Right atrium auricular region (tissue), 2 donors: Measurements from ENCODE around the gene H2BK1. TPM values are rescaled to one million over a fixed set of nuclear protein-coding genes. Genes with fewer than 3 reads are reported as not detected.

Experiments
- DNase-seq: peaks from one replicate; pipeline ENCODE4 v3.0.0-alpha.2; 2019; ENCODE audit warnings: low spot score
- H3K27ac ChIP-seq, 2 donors: fragments of 200-600 bp; sonication (generic); 1 replicate in 1 of 2; 2 replicates in 1 of 2; pipeline ENCODE4 v1.5.1; 2016 to 2019
- H3K27me3 ChIP-seq, 2 donors: fragments of 200-600 bp; sonication (generic); one replicate each; pipeline versions ENCODE4 v1.5.1 to v1.6.0; 2017 to 2019
- H3K36me3 ChIP-seq: fragments of 200-600 bp; sonication (generic); one replicate; pipeline ENCODE4 v1.5.1; 2016
- H3K4me1 ChIP-seq, 2 donors: fragments of 200-600 bp; sonication (generic); one replicate each; pipeline versions ENCODE4 v1.5.1 to v1.6.0; 2017 to 2019
- H3K4me3 ChIP-seq, 2 donors: fragments of 200-600 bp; sonication (generic); 1 replicate in 1 of 2; 2 replicates in 1 of 2; pipeline ENCODE4 v1.5.1; 2017 to 2019; ENCODE audit warnings: mild to moderate bottlenecking in 1 of 2, moderate library complexity in 1 of 2
- H3K9me3 ChIP-seq, 2 donors: fragments of 200-600 bp; sonication (generic); one replicate each; pipeline ENCODE4 v1.5.1; 2019
- total RNA-seq, 2 donors: library from RNA; depleted of rRNA; stranded (reverse); fragments of >200 nt; gene quantifications; one replicate each; pipeline ENCODE4 v1.1.0, GENCODE V29; 2016
- TF ChIP-seq, protein P1 (sequence below), 2 donors: fragments of 200-600 bp; sonication (generic); IDR thresholded peaks; one replicate each; pipeline ENCODE4 v1.5.1; 2019; ENCODE audit warnings: antibody characterized with exemption in 2 of 2

H2BK1 gene
- total RNA-seq, 2 donors from 2014 or later: not detected

DNA sequence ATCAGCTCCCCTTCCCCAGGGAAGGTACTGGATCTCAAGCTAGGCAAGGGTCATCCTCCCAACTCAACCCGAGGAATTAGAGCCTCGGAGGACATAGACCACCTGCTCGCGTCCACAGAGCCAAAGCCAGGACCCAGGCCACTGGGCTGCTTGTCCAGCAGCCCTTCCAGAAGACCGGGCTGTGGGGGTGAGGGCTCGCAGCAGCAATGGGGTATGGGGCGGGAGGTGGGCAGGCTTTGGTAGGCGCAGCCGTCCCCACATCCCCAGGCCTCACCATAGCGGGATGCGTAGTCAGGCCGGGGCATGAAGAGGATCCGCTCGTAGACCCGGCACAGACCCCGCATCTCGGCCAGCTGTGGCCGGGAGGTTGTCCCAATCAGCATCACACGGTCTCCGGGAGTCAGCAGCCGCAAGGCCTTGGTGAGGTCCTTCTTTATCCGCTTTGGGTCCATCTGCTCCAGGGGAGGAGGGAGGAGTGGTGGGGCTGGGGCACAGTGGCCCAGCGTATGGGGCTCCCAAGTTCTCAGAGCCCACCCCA lies 18.2 kb downstream of the H2BK1 start:
- Histone ChIP-seq H3K27ac (no peak overlapping the region), H3K27me3 (no peaks in the 10 kb centered on the region), H3K4me1 (peaks cover 0 to 3% of the 10 kb centered on the region in 2 donors), H3K9me3 (no peaks in the 10 kb centered on the region), H3K36me3 (no peaks in the 10 kb centered on the region), H3K4me3 (no peak overlapping the region)
- no peak for DNase-seq
- TF ChIP-seq, protein P1, sequence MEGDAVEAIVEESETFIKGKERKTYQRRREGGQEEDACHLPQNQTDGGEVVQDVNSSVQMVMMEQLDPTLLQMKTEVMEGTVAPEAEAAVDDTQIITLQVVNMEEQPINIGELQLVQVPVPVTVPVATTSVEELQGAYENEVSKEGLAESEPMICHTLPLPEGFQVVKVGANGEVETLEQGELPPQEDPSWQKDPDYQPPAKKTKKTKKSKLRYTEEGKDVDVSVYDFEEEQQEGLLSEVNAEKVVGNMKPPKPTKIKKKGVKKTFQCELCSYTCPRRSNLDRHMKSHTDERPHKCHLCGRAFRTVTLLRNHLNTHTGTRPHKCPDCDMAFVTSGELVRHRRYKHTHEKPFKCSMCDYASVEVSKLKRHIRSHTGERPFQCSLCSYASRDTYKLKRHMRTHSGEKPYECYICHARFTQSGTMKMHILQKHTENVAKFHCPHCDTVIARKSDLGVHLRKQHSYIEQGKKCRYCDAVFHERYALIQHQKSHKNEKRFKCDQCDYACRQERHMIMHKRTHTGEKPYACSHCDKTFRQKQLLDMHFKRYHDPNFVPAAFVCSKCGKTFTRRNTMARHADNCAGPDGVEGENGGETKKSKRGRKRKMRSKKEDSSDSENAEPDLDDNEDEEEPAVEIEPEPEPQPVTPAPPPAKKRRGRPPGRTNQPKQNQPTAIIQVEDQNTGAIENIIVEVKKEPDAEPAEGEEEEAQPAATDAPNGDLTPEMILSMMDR (IDR thresholded peaks at IDR 0.05): no peak

DNA sequence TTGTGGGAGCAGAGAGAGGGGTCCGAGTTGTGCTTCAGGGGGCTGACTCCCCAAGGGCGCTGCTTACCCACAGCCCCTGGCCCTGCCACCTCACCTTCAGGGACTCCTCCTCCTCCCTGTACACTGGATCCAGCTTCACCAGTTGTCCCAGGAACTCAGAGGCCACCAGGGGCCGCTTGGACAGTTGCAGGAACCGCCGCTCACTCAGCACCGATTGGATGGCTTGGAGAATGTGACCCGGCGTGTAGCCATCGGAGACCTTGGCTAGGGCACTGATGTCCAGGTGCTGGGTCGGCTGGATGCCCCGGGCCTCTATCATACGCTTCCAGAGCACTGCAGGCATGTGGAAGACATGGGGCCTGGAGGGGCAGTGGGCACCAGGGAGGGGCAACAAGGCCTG lies 18.7 kb downstream of the H2BK1 start:
- no peaks in the 10 kb centered on the region for H3K36me3 ChIP-seq
- H3K9me3 ChIP-seq: no peaks in the 10 kb centered on the region
- no peak overlapping the region for H3K4me3 ChIP-seq
- TF ChIP-seq, protein P1 (IDR thresholded peaks at IDR 0.05): no peak
- no peak overlapping the region for H3K27ac ChIP-seq
- DNase-seq: no peak
- no peaks in the 10 kb centered on the region for H3K27me3 ChIP-seq
- H3K4me1 ChIP-seq: peaks cover 0 to 3% of the 10 kb centered on the region in 2 donors

DNA sequence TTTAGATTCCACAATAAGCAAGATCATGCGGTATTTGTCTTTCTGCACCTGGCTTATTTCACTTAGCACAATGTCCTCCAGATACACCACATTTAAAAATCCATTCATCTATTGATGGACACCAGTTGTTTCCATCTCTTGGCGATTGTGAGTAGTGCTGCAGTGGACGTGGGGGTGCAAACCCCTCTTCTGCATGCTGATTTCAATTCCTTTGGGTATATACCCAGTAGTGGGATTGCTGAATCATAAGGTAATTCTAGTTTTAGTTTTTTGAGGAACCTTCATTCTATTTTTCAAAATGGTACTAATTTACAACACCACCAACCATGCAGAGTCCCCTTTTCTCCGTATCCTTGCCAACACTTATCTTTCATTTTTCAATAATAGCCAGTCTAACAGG lies 21.2 kb downstream of the H2BK1 start:
- DNase-seq: no peak
- H3K4me3 ChIP-seq: no peak overlapping the region
- TF ChIP-seq, protein P1 (IDR thresholded peaks at IDR 0.05): no peak
- H3K27ac ChIP-seq: no peak overlapping the region
- no peaks in the 10 kb centered on the region for H3K27me3 ChIP-seq
- no peaks in the 10 kb centered on the region for H3K9me3 ChIP-seq
- H3K36me3 ChIP-seq: no peaks in the 10 kb centered on the region
- peaks cover 0 to 3% of the 10 kb centered on the region in 2 donors for H3K4me1 ChIP-seq

DNA sequence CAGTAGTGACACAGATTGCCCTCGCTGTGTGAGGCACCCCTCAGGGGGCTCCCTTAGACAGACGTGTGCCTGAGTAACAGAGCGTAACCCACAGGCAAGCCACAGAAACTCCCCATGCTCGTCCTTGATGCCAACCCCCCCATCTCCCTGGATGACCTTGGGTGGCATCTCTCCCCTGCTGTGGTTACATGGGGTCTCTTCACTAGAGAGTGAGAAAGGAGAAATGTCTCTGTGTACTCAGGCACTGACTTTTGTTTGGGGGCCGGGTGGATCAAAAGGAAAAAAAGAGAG lies 22.1 kb downstream of the H2BK1 start:
- no peaks in the 10 kb centered on the region for H3K36me3 ChIP-seq
- no peak overlapping the region for H3K4me3 ChIP-seq
- TF ChIP-seq, protein P1 (IDR thresholded peaks at IDR 0.05): no peak
- no peak for DNase-seq
- H3K27ac ChIP-seq: peak overlapping the region; percentile 81 to 90
- H3K9me3 ChIP-seq: no peaks in the 10 kb centered on the region
- no peaks in the 10 kb centered on the region for H3K27me3 ChIP-seq
- H3K4me1 ChIP-seq: peaks cover 0 to 3% of the 10 kb centered on the region in 2 donors

DNA sequence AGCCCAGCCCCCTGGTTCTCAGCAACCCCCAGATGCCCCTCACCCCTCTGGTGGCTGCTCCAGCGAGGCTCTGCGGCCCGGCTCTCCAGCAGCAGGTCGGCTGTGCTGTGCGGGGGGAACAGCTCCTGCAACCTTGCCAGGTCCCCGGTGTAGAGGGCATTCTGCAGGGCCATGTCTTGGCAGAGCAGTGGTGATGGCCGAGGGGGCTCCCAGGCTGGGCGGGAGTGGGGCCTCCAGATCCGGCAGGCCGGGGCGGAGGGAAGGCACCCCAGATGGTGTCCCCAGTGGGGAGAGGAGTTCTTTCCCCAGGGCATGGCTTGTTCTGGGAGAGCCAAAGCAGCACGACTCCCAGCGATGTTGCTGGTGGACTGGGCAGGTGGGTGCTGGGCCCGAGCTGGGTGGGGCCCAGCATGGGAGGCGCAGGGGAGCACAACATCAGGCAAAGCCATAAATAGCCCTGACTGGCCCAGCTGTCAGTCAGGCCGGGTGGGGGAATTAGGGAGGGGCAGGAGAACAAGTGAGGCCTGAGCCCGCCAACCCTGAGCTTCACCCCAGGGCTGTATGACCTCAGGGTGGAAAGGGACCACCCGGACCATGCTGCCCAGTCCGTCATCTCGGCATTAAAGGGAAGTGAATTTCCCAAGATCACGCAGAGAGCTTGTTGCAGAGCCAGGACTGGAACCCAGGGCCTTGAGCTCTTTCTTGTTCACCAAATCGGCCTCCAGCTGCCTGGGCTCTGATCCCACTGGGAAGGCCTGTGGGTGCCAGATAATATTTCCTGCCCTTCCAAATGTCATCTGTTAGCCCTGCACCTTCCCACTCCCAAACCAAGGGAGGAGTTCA lies 22.7 kb downstream of the H2BK1 start:
- Histone ChIP-seq H3K27ac (peak overlapping the region; percentile 81 to 90), H3K4me1 (peaks cover 0 to 3% of the 10 kb centered on the region in 2 donors), H3K9me3 (no peaks in the 10 kb centered on the region), H3K27me3 (no peaks in the 10 kb centered on the region), H3K36me3 (no peaks in the 10 kb centered on the region), H3K4me3 (peak overlapping the region; percentile 23 to 31)
- TF ChIP-seq, protein P1 (IDR thresholded peaks at IDR 0.05): no peak
- DNase-seq: no peak
